HG03135 (cell line): Measurements from ENCODE around the gene TMPRSS6.
A peak's percentile ranks its signal among the peaks of the same experiment; 100 is the strongest.

Source experiments
- ATAC-seq: cut with Tn5 transposase; IDR thresholded peaks from one replicate; pipeline ENCODE4 v1.9.1; 2021; ENCODE audit warnings: mild to moderate bottlenecking, moderate library complexity; ENCODE audit not compliant: unreplicated experiment

The TMPRSS6 gene

GRCh38 chr22:37109242-37109917 is at the start of gene TMPRSS6:
TMPRSS6 (minus strand) TSS chr22:37109713; CDS start chr22:37103417, 6,296 bp downstream.
- ATAC-seq, result no peak

GRCh38 chr22:37158963-37159290 is 49.4 kb upstream of the TMPRSS6 start:
- no peak for ATAC-seq

GRCh38 chr22:37157516-37158285 is 48.2 kb upstream of the TMPRSS6 start:
- ATAC-seq, result no peak

GRCh38 chr22:37156686-37157435 is 47.3 kb upstream of the TMPRSS6 start:
- no peak for ATAC-seq

GRCh38 chr22:37155971-37156370 is 46.5 kb upstream of the TMPRSS6 start:
- ATAC-seq, result no peak

GRCh38 chr22:37154925-37155712 is 45.6 kb upstream of the TMPRSS6 start:
- ATAC-seq, result no peak

GRCh38 chr22:37153901-37154300 is 44.4 kb upstream of the TMPRSS6 start:
- ATAC-seq, result no peak

- no peak for ATAC-seq
These were observed 41.9 kb upstream of the TMPRSS6 start for GRCh38 chr22:37151401-37151800.

GRCh38 chr22:37150701-37151100 is 41.2 kb upstream of the TMPRSS6 start:
- ATAC-seq, result no peak

- ATAC-seq, result peak; percentile 6
These were observed 39.5 kb upstream of the TMPRSS6 start for GRCh38 chr22:37148742-37149665.

GRCh38 chr22:37148031-37148651 is 38.6 kb upstream of the TMPRSS6 start:
- ATAC-seq, result no peak

GRCh38 chr22:37147186-37147990 is 37.9 kb upstream of the TMPRSS6 start:
- no peak for ATAC-seq

- no peak for ATAC-seq
These were observed 37.1 kb upstream of the TMPRSS6 start for GRCh38 chr22:37146507-37147180.

GRCh38 chr22:37146051-37146385 is 36.5 kb upstream of the TMPRSS6 start:
- no peak for ATAC-seq

- no peak for ATAC-seq
These were observed 35.9 kb upstream of the TMPRSS6 start for GRCh38 chr22:37145180-37146050.

- no peak for ATAC-seq
These were observed 34.7 kb upstream of the TMPRSS6 start for GRCh38 chr22:37144180-37144554.

GRCh38 chr22:37141971-37142370 is 32.5 kb upstream of the TMPRSS6 start:
- no peak for ATAC-seq
